Measurements from ENCODE around the gene RBP7. TPM values are rescaled to one million over a fixed set of nuclear protein-coding genes. Genes with fewer than 3 reads are reported as not detected.
A peak's percentile ranks its signal among the peaks of the same experiment; 100 is the strongest.

RBP7 gene
- total and polyA plus RNA-seq, 4 donors = 1.2 to 11.8 (median 4.8) TPM

- TF ChIP-seq RAD21 (IDR thresholded peaks at IDR 0.05) = no peak
- Histone ChIP-seq H3K9me3 (ENCODE audit: control insufficient read depth in 4 of 4, low read length in 3 of 4) (no peaks in the 10 kb centered on the region), H3K36me3 (ENCODE audit: control insufficient read depth in 4 of 4, insufficient read depth in 3 of 4, low read depth in 1 of 4, low read length in 3 of 4) (no peaks in the 10 kb centered on the region), H3K27me3 (ENCODE audit: control insufficient read depth in 4 of 4, insufficient read depth in 4 of 4, low read length in 3 of 4) (no peaks in the 10 kb centered on the region), H3K9ac (ENCODE audit: low read depth in 1 of 2, low read length in 2 of 2) (no peak overlapping the region), H3K27ac (ENCODE audit: low read depth in 1 of 2, low read length in 2 of 2) (no peak overlapping the region), H3K4me1 (ENCODE audit: control insufficient read depth in 4 of 4, insufficient read depth in 4 of 4, low read length in 3 of 4) (peaks cover 3 to 21% (median 16%) of the 10 kb centered on the region in 4 donors), H3K4me3 (ENCODE audit: low read depth in 1 of 3, low read length in 3 of 3) (no peak overlapping the region)
- no peak for DNase-seq (ENCODE audit: low spot score)
- 94% methylated on average over 3 of the region's 3 CpGs for WGBS
These were observed 34.4 kb downstream of the RBP7 start for GRCh38 chr1:10031461-10031860.

- H3K9ac ChIP-seq (ENCODE audit: low read depth in 1 of 2, low read length in 2 of 2) = peak within 1 kb of the TSS; percentile 26 to 77
- TF ChIP-seq GABPA (IDR thresholded peaks at IDR 0.05 in 1 of 2, conservative IDR thresholded peaks at IDR 0.05 in 1 of 2) (peak in 1 of 2 donors; percentile 67), RAD21 (IDR thresholded peaks at IDR 0.05) (peak; percentile 76 to 81), YY1 (IDR thresholded peaks at IDR 0.05) (peak; percentile 98), CTCF (IDR thresholded peaks at IDR 0.05; ENCODE audit: low read depth, low read length, missing input control) (peak; percentile 92), EGR1 (IDR thresholded peaks at IDR 0.05; ENCODE audit: low read depth in 2 of 2) (peak in 1 of 2 donors; percentile 26), ZBTB33 (IDR thresholded peaks at IDR 0.05) (no peak), HNF4G (IDR thresholded peaks at IDR 0.05) (no peak)
- no peaks in the 10 kb centered on the region for H3K9me3 ChIP-seq (ENCODE audit: control insufficient read depth in 4 of 4, low read length in 3 of 4)
- peak within 1 kb of the TSS; percentile 77 to 95 (median 95) for H3K4me3 ChIP-seq (ENCODE audit: low read depth in 1 of 3, low read length in 3 of 3)
- DNase-seq (ENCODE audit: low spot score) = peak; percentile 97
- H3K4me1 ChIP-seq (ENCODE audit: control insufficient read depth in 4 of 4, insufficient read depth in 4 of 4, low read length in 3 of 4) = peaks cover 3 to 21% (median 16%) of the 10 kb centered on the region in 4 donors
- H3K36me3 ChIP-seq (ENCODE audit: control insufficient read depth in 4 of 4, insufficient read depth in 3 of 4, low read depth in 1 of 4, low read length in 3 of 4) = peaks cover 0 to 2% (median 0%) of the 10 kb centered on the region in 4 donors
- no peaks in the 10 kb centered on the region for H3K27me3 ChIP-seq (ENCODE audit: control insufficient read depth in 4 of 4, insufficient read depth in 4 of 4, low read length in 3 of 4)
- under 1% methylated on average over 73 of the region's 73 CpGs for WGBS
- H3K27ac ChIP-seq (ENCODE audit: low read depth in 1 of 2, low read length in 2 of 2) = peak within 1 kb of the TSS; percentile 84 to 90
These were observed 35.7 kb downstream of the RBP7 start, which contains the start of gene UBE4B for GRCh38 chr1:10032590-10033358. UBE4B (plus strand) TSS chr1:10032958; CDS start chr1:10033671, 713 bp downstream.

- H3K9me3 ChIP-seq (ENCODE audit: control insufficient read depth in 4 of 4, low read length in 3 of 4) = no peaks in the 10 kb centered on the region
- H3K27me3 ChIP-seq (ENCODE audit: control insufficient read depth in 4 of 4, insufficient read depth in 4 of 4, low read length in 3 of 4) = no peaks in the 10 kb centered on the region
- H3K9ac ChIP-seq (ENCODE audit: low read depth in 1 of 2, low read length in 2 of 2) = peak overlapping the region; percentile 26 to 77
- H3K4me3 ChIP-seq (ENCODE audit: low read depth in 1 of 3, low read length in 3 of 3) = peak overlapping the region; percentile 77 to 95 (median 95)
- WGBS = under 1% methylated on average over 19 of the region's 19 CpGs
- H3K27ac ChIP-seq (ENCODE audit: low read depth in 1 of 2, low read length in 2 of 2) = peak overlapping the region; percentile 84 to 90
- DNase-seq (ENCODE audit: low spot score) = peak; percentile 47
- H3K4me1 ChIP-seq (ENCODE audit: control insufficient read depth in 4 of 4, insufficient read depth in 4 of 4, low read length in 3 of 4) = peaks cover 3 to 21% (median 16%) of the 10 kb centered on the region in 4 donors
- H3K36me3 ChIP-seq (ENCODE audit: control insufficient read depth in 4 of 4, insufficient read depth in 3 of 4, low read depth in 1 of 4, low read length in 3 of 4) = peaks cover 0 to 2% (median under 1%) of the 10 kb centered on the region in 4 donors
- TF ChIP-seq GABPA (IDR thresholded peaks at IDR 0.05 in 1 of 2, conservative IDR thresholded peaks at IDR 0.05 in 1 of 2) = no peak
- TF ChIP-seq RAD21 (IDR thresholded peaks at IDR 0.05) = no peak
- no peak for TF ChIP-seq REST (IDR thresholded peaks at IDR 0.05)
- TF ChIP-seq NR2F2 (IDR thresholded peaks at IDR 0.05) = no peak
- no peak for TF ChIP-seq HNF4A (conservative IDR thresholded peaks at IDR 0.05)
- TF ChIP-seq ATF3 (IDR thresholded peaks at IDR 0.05) = no peak
- TF ChIP-seq TAF1 (conservative IDR thresholded peaks at IDR 0.05) = no peak
- TF ChIP-seq FOXA2 (IDR thresholded peaks at IDR 0.05) = no peak
- no peak for TF ChIP-seq SP1 (IDR thresholded peaks at IDR 0.05)
- no peak for TF ChIP-seq JUND (IDR thresholded peaks at IDR 0.05)
- no peak for TF ChIP-seq ZBTB33 (IDR thresholded peaks at IDR 0.05)
These were observed 36.4 kb downstream of the RBP7 start for GRCh38 chr1:10033359-10033845.

All from liver (tissue), 9 donors.